UCSD-AML1 (cell line): ENCODE results near the gene SCAF1.
"Not testable (repeated sequence)": the region's sequence is repeated elsewhere in the genome, so short reads cannot be mapped to it uniquely, and the experiment has no call there.

Experiments used
- DNase-seq: peaks from one replicate; lab custom pipeline; 2025; ENCODE audit not compliant: unreplicated experiment; lab: John Stamatoyannopoulos, UW

Gene SCAF1

GRCh38 chr19:49615861-49616260 is 26.1 kb upstream of the SCAF1 start:
- DNase-seq: no peak

- DNase-seq: no peak
Measured at GRCh38 chr19:49616532-49616931, 25.5 kb upstream of the SCAF1 start.

GRCh38 chr19:49616945-49617344 is 25.1 kb upstream of the SCAF1 start:
- DNase-seq: no peak

GRCh38 chr19:49617860-49618259 is 24.1 kb upstream of the SCAF1 start:
- DNase-seq: not testable (repeated sequence)

- DNase-seq: no peak
Measured at GRCh38 chr19:49624967-49625910, 16.8 kb upstream of the SCAF1 start.

- no peak for DNase-seq
Measured at GRCh38 chr19:49626226-49626625, 15.8 kb upstream of the SCAF1 start.

- DNase-seq: no peak
Measured at GRCh38 chr19:49629659-49630058, 12.3 kb upstream of the SCAF1 start.

GRCh38 chr19:49631014-49631588 is 10.9 kb upstream of the SCAF1 start:
- DNase-seq: no peak

- DNase-seq: no peak
Measured at GRCh38 chr19:49631610-49632192, 10.3 kb upstream of the SCAF1 start.

- DNase-seq: no peak
Measured at GRCh38 chr19:49632576-49632975, 9.4 kb upstream of the SCAF1 start.

- not testable (repeated sequence) for DNase-seq
Measured at GRCh38 chr19:49633273-49633672, 8.7 kb upstream of the SCAF1 start.

GRCh38 chr19:49635530-49636232 is 6.3 kb upstream of the SCAF1 start:
- DNase-seq: no peak

- no peak for DNase-seq
Measured at GRCh38 chr19:49636233-49636932, 5.6 kb upstream of the SCAF1 start.

GRCh38 chr19:49637821-49638738 is 3.9 kb upstream of the SCAF1 start:
- DNase-seq: peak; percentile 70

GRCh38 chr19:49639401-49640112 is 2.5 kb upstream of the SCAF1 start:
- no peak for DNase-seq

GRCh38 chr19:49640113-49640898 is 1.7 kb upstream of the SCAF1 start, which contains the start of gene RRAS:
RRAS (minus strand) TSS chr19:49640143; CDS start chr19:49640098, 45 bp downstream.
- peak; percentile 99 for DNase-seq

- no peak for DNase-seq
Measured at GRCh38 chr19:49642492-49643035, 555 bp downstream of the SCAF1 start.

GRCh38 chr19:49643466-49643865 is 1.5 kb downstream of the SCAF1 start:
- no peak for DNase-seq
